HG02938 (cell line): ENCODE results near the gene WIPI1.
A peak's percentile ranks its signal among the peaks of the same experiment; 100 is the strongest.

ENCODE experiments used
- ATAC-seq: cut with Tn5 transposase; IDR thresholded peaks from one replicate; pipeline ENCODE4 v1.9.1; 2021; ENCODE audit warnings: mild to moderate bottlenecking, moderate library complexity; ENCODE audit not compliant: unreplicated experiment

WIPI1 gene

GRCh38 chr17:68440526-68440925, 16.8 kb downstream of the WIPI1 start:
- ATAC-seq: no peak

DNA sequence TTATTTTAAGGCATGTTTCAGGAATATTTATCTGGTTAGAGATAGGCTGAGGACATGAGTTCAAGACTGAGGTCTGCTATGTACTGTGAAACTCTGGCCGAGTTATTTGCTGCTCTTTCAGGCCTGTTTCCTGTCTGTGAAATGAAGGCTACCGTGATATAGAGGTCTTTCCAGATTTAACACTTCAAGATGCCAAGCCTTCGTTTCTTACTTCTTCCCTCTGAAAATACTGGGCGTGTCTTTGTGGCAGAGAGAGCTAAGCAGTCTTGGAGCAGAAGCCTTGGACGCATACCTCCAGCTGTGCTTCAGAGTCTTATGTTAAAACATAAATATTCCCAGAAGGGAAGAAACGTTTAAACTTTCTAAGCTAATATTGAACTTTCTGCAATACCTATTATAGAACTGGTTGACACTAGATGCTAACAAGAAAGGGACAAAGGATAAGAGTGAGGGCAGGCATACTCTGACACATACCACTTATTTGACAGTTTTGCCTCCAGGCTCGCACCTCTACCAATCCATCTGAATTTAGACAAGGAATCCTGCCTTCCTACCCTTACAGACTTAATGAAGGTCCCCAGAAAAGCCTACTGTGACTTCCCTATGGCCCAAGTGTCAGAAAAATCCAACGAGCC, 17.5 kb downstream of the WIPI1 start:
- no peak for ATAC-seq

DNA sequence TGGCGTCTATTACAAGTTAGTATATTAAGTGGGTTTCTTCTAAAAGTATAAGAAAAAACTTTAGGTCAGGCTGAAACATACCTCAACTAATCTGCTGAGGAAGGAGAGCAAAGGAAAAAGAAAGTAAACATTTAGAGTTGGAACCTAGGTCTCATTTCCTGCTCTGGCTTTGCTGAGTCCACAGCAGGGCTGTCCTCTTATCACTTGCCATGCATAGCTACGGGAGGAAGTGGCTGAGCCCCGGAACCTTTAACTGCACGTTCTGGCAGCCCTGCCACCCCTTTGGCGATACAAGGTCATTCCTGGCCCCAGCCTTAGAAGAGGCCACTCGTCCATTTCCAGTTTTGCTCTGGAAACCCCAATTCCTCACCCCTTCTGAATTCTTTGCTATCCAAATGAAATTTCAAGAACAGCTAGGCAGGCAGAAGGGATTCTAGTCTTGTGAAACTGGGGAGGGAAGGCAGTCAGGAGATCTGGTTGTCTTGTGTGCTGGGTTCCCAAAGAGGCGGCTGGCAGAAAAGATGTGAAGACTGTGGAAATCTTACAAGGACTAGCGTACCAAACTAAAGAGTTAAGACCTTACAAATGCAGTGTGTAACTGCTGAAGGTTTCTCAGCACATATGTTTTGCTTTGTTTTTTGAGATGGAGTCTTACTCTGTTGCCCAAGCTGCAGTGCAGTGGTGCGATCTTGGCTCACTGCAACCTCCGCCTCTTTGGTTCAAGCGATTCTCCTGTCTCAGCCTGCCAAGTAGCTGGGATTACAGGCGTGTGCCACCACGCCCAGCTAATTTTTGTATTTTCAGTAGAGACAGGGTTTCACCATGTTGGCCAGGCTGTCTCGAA, 19.1 kb downstream of the WIPI1 start:
- peak; percentile 64 for ATAC-seq

DNA sequence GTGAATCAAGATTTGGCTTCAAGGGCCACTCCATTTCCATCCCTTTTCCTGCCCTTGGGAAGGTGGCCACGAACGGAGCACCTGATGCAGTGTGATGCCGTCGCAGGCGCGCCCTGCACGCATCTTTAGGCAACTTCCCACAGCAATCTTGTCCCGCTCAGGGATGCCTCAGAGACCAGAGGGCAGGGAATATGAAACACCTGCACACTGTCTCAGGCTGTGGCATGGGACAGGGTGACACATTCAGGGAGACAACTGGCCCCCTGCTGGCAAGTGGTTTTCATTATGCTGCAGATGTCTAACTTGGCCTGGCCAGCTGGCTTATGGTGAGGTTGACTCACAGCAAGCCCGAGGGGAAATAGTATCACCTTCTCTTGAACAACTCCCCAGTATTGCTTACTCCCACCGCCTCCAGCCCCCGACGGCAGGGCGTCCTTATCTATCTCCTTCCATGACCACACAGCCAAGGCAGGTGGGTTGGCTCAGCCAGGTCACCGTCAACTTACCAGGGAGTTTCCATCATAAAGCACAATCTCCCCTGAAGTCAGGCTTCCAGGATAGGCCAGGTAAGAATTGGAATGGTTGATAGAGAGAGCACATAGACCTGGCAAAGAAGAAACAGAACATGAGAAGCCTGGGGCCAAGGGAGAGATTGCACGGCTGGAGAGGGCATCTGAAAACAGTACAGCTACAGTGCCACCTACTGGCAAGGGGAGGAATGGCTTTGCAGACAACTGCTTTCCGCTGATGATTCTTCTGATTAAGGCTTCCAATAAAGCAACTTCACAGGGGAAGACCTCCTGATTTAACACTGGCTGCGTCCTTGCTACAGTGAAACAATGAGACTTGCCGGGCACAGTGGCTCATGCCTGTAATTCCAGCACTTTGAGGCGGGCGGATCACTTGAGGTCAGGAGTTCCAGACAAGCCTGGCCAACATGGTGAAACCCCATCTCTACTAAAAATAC, 21.1 kb downstream of the WIPI1 start:
- ATAC-seq: no peak

DNA sequence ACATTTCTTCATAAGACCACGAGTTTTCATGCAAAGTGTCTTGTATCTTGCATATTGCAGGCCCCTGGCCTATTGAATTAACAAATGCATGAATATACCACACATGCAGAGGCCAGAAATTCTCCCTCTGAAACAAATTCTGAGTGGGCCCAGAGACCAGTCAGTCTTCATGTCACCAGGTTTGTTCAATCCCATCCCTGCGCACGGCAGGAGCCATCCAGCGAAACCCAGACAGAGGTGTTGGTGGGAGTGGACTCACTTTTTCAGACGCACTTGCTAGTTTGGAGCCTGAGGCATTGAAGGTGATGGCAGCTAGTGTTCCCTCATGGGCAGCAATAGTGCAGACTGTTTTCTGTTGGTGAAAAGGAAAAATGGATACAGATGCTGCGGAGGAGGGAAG, 21.9 kb downstream of the WIPI1 start:
- ATAC-seq: no peak

GRCh38 chr17:68433911-68434508, 23.3 kb downstream of the WIPI1 start:
- no peak for ATAC-seq

DNA sequence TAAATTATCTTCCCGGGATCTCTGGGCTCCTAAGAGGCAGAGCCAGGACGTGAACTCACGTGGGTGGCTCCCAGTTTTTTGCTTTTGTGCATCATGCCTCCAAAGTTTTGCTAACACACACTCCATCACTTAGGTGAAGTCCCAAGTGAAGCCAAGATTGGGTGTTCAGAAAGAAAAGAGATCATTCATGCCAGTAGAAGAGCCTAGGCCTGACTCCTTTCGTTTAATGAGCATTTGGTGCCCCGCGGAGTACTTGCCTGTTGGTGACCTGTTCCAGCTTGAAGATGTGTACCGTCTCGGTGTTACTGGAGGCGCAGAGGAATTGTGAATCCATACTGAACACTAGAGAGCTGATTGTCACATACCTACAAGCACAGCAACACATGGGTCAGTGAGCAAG, 24.1 kb downstream of the WIPI1 start:
- no peak for ATAC-seq

GRCh38 chr17:68432086-68432864, 25.0 kb downstream of the WIPI1 start:
- no peak for ATAC-seq

- ATAC-seq: no peak
Observed at GRCh38 chr17:68431661-68432071, 25.6 kb downstream of the WIPI1 start.

GRCh38 chr17:68431045-68431608, 26.2 kb downstream of the WIPI1 start:
- ATAC-seq: no peak

DNA sequence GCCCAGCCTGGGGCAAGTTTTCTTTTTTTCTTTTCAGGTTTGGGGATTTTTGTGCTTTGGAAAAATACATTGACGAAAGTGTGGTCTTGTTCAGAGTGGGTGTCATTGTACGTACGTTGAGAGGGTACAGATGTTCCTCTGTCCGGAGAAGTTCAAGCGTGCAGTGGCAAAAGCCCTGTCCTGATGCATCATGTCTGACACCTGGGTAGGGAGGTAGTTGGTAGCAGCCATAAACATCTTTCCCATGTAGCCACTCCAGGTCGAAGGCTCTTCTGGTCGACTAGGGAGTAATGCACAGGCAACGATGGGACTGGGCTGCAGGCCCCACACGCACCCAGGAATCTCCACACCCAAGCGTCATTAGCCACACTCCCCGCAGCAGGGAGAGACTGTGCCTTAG, 27.4 kb downstream of the WIPI1 start:
- ATAC-seq: no peak

GRCh38 chr17:68428498-68429172, 28.7 kb downstream of the WIPI1 start:
- ATAC-seq: no peak

DNA sequence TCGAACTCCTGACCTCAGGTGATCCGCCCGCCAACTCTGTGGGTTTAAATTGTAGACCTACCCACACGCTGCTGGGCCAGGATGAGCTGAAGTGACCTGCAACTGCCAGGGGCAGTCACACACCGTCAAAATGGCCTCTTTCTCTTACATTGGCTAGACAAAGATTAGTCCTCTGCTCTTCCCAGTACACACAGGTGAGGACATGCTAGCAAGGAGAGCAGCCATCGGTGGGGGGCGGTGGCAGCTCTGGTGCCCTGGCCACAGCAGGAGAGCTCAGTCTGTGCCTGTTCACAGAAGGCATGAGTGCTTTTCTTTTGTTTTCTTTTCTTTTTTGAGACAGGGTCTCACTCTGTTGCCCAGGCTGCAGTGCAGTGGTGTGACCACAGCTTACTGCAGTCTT, 29.7 kb downstream of the WIPI1 start:
- ATAC-seq: no peak

- no peak for ATAC-seq
Observed at GRCh38 chr17:68425979-68426378, 31.3 kb downstream of the WIPI1 start.

- ATAC-seq: no peak
Observed at GRCh38 chr17:68424861-68425260, 32.4 kb downstream of the WIPI1 start.

DNA sequence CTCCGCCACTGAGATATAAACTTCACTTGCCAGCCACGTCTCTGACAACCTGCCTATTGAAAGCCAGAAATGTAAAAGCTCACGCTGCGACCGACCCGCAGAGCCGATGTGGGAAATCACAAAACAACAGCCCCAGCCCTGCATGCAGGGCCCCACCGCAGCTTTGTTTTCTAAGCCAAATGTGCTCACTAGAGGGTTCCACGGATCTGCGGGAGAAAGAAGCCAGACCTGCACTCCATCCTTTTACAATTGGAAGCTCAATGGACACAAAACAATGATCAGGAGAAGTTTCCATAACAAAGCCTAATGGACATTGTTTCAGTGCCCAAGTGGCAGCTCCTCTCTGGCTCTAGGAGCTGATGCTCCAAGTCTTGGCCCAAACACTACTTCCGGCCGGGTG, 33.1 kb downstream of the WIPI1 start:
- ATAC-seq: no peak

GRCh38 chr17:68423251-68423650, 34.0 kb downstream of the WIPI1 start:
- ATAC-seq: no peak

DNA sequence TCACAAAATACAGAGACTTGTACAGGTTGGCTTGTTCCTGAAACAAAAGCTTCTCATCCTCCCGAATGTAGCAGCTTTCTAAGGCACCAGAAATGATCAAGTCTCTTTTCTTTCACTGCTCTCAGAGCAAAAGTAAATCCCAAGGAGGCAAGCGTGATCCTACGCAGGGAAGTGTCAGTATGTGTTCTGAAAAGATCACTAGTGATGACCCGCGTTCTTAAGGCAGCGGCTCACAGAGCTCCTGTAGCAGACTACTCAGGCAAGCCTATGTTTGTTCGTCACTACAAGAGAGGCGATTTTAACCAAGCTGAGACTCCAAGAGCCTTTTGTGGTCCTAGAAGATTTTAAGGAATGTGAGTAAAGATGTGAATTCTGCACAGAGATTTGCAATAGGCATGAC, 34.5 kb downstream of the WIPI1 start:
- no peak for ATAC-seq

DNA sequence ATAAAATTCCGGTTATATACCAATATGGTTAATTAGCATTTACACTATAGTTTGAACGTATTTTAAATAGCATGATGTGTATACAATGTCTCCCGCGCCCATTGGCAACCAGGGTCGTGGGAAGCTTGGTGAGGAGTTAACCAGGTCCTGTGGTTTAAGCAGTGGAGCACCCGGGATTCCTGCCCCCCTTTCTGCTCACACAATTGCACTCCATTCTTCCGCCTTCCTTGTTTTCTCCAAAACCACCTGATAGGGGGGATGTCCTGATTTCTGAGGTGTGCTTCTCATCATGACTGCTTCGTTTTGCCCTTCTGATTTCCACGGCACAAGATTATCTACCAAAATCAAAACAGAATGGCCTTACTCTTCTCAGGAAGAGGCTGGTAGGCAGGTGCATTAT, 35.8 kb downstream of the WIPI1 start:
- no peak for ATAC-seq
